Muscle layer of colon (tissue), 2 donors: Measurements from ENCODE around the gene CDK6.

Source experiments
- H3K27ac ChIP-seq: one replicate; pipeline ENCODE4 v1.7.0; 2013; ENCODE audit warnings: low read depth, mild to moderate bottlenecking, low read length, moderate library complexity
- H3K27me3 ChIP-seq, 2 donors: one replicate each; pipeline ENCODE4 v1.7.0; 2013; ENCODE audit warnings: low read length in 2 of 2, mild to moderate bottlenecking in 2 of 2; ENCODE audit not compliant: insufficient read depth in 2 of 2, control insufficient read depth in 1 of 2
- H3K36me3 ChIP-seq: one replicate; pipeline ENCODE4 v1.7.0; 2013; ENCODE audit warnings: mild to moderate bottlenecking, low read length; ENCODE audit not compliant: insufficient read depth
- H3K4me1 ChIP-seq: one replicate; pipeline ENCODE4 v1.7.0; 2013; ENCODE audit warnings: mild to moderate bottlenecking, low read length; ENCODE audit not compliant: insufficient read depth
- H3K4me3 ChIP-seq, 2 donors: one replicate each; pipeline ENCODE4 v1.7.0; 2013; ENCODE audit warnings: low read length in 2 of 2, low read depth in 1 of 2, mild to moderate bottlenecking in 1 of 2, moderate library complexity in 1 of 2
- H3K9ac ChIP-seq: one replicate; pipeline ENCODE4 v1.7.0; 2013; ENCODE audit warnings: low read length
- H3K9me3 ChIP-seq: one replicate; pipeline ENCODE4 v1.7.0; 2013; ENCODE audit warnings: mild to moderate bottlenecking, low read length
- donor health status: abdominal sarcoma.
- donor health status: Adenocarcinoma of cecum.

Gene CDK6

GRCh38 chr7:92681633-92682032, 154.7 kb downstream of the CDK6 start:
- H3K4me1 ChIP-seq = peaks cover 16% of the 10 kb centered on the region
- H3K9ac ChIP-seq = no peak overlapping the region
- H3K27ac ChIP-seq = no peak overlapping the region
- H3K36me3 ChIP-seq = no peaks in the 10 kb centered on the region
- no peaks in the 10 kb centered on the region for H3K27me3 ChIP-seq
- H3K4me3 ChIP-seq = no peak overlapping the region
- no peaks in the 10 kb centered on the region for H3K9me3 ChIP-seq

DNA sequence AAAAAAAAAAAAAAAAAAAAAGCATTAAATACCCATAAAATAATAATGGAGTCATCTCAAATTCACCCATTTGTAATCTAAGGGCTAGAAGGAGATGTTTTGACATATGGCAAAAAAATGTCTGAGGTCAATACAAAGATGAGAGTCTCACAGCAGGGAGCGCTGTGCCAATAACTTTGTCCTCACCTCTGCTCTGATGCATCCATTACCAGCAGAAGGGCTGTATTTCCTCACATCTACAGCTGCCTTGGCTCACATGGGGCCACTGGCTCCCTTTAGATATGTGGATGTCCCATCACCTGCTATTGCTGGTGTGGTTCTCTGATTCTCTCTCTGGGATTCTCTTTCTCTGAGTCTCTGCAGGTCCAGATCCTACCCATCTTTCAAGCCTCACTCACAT, 155.9 kb downstream of the CDK6 start:
- Histone ChIP-seq H3K27me3 (no peaks in the 10 kb centered on the region), H3K9ac (no peak overlapping the region), H3K4me3 (no peak overlapping the region), H3K9me3 (no peaks in the 10 kb centered on the region), H3K4me1 (peaks cover 16% of the 10 kb centered on the region), H3K27ac (no peak overlapping the region), H3K36me3 (no peaks in the 10 kb centered on the region)

- no peak overlapping the region for H3K4me3 ChIP-seq
- H3K9me3 ChIP-seq = no peaks in the 10 kb centered on the region
- H3K27me3 ChIP-seq = no peaks in the 10 kb centered on the region
- no peak overlapping the region for H3K27ac ChIP-seq
- H3K36me3 ChIP-seq = no peaks in the 10 kb centered on the region
- peaks cover 13% of the 10 kb centered on the region for H3K4me1 ChIP-seq
- H3K9ac ChIP-seq = no peak overlapping the region
Measured at GRCh38 chr7:92678291-92678920, 158.0 kb downstream of the CDK6 start.

DNA sequence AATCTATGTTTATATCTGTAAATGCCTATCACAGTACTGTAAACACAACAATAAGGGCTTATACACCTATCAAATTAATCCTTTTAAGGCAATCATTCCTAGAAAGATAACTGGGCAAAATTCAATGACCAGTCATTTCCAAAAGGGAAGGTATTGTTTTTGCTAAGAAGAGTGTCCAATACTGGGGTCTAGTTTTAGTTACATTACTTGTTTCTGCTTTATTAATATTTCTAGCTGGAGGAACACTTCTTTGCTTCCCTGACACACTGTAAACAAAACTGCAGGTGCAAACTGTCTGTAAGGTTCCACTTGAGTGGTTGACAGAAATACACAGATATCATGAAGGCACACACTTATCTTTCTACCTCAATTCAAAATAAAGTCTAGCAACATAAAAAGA, 162.0 kb downstream of the CDK6 start:
- Histone ChIP-seq H3K9me3 (no peaks in the 10 kb centered on the region), H3K27me3 (no peaks in the 10 kb centered on the region), H3K9ac (no peak overlapping the region), H3K4me3 (no peak overlapping the region), H3K27ac (no peak overlapping the region), H3K4me1 (no peaks in the 10 kb centered on the region), H3K36me3 (no peaks in the 10 kb centered on the region)

- Histone ChIP-seq H3K4me3 (no peak overlapping the region), H3K9ac (no peak overlapping the region), H3K27me3 (no peaks in the 10 kb centered on the region), H3K36me3 (no peaks in the 10 kb centered on the region), H3K9me3 (no peaks in the 10 kb centered on the region), H3K4me1 (no peaks in the 10 kb centered on the region), H3K27ac (no peak overlapping the region)
Measured at GRCh38 chr7:92671505-92672169, 164.7 kb downstream of the CDK6 start.

- no peak overlapping the region for H3K4me3 ChIP-seq
- no peaks in the 10 kb centered on the region for H3K27me3 ChIP-seq
- H3K36me3 ChIP-seq = no peaks in the 10 kb centered on the region
- no peaks in the 10 kb centered on the region for H3K9me3 ChIP-seq
- H3K4me1 ChIP-seq = no peaks in the 10 kb centered on the region
- H3K27ac ChIP-seq = no peak overlapping the region
- H3K9ac ChIP-seq = no peak overlapping the region
Measured at GRCh38 chr7:92670204-92670851, 166.0 kb downstream of the CDK6 start.

DNA sequence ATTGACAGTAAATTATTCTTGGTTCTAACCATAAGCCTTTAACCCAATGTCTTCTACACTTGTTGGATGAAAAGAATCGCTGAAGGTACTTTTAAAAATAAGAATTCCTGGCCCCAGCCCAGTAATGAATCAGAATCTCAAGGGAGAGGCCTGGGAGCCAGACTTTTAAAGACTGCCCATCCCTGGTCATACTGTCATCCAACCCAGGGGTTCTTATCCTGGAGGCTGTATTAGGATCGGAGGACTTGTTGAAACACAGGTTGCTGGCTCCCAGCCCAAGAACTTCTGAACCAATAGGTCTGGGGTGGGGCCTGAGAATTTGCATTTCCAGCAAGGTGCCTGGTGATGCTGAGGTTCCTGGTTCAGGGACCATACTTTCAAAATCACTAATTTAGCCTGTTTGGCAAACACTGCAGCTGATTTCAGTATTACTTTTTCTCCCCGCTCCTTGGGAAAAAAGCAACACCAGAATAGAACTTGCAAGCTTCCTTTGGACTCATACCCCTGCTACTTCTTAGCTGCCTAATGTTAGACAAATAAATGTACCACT, 166.7 kb downstream of the CDK6 start:
- no peaks in the 10 kb centered on the region for H3K9me3 ChIP-seq
- H3K4me1 ChIP-seq = no peaks in the 10 kb centered on the region
- H3K27me3 ChIP-seq = no peaks in the 10 kb centered on the region
- no peaks in the 10 kb centered on the region for H3K36me3 ChIP-seq
- H3K4me3 ChIP-seq = no peak overlapping the region
- H3K9ac ChIP-seq = no peak overlapping the region
- no peak overlapping the region for H3K27ac ChIP-seq

DNA sequence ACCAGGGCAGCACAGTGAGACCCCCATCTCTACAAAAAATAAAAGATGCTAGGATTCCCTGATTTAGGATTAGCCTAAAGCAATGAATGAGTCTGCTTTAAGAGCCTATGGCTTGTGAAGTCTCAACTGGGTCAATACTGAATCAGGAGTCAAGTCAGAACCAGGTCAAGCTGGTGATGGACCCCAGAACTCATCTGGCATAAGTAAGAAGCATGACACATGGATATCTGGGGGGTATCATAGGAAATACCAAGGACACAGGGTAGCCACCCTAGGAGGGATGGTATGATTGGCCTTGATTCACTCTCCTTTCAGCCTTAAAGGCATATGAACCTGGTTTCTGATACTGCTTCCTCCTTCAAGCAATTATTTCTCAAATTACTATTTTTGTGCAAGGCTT, 167.8 kb downstream of the CDK6 start:
- no peak overlapping the region for H3K27ac ChIP-seq
- H3K9ac ChIP-seq = no peak overlapping the region
- no peaks in the 10 kb centered on the region for H3K9me3 ChIP-seq
- H3K4me1 ChIP-seq = no peaks in the 10 kb centered on the region
- H3K4me3 ChIP-seq = no peak overlapping the region
- no peaks in the 10 kb centered on the region for H3K36me3 ChIP-seq
- no peaks in the 10 kb centered on the region for H3K27me3 ChIP-seq

GRCh38 chr7:92667816-92668535, 168.4 kb downstream of the CDK6 start:
- no peak overlapping the region for H3K9ac ChIP-seq
- no peak overlapping the region for H3K4me3 ChIP-seq
- no peak overlapping the region for H3K27ac ChIP-seq
- H3K36me3 ChIP-seq = no peaks in the 10 kb centered on the region
- no peaks in the 10 kb centered on the region for H3K9me3 ChIP-seq
- H3K4me1 ChIP-seq = no peaks in the 10 kb centered on the region
- H3K27me3 ChIP-seq = no peaks in the 10 kb centered on the region

DNA sequence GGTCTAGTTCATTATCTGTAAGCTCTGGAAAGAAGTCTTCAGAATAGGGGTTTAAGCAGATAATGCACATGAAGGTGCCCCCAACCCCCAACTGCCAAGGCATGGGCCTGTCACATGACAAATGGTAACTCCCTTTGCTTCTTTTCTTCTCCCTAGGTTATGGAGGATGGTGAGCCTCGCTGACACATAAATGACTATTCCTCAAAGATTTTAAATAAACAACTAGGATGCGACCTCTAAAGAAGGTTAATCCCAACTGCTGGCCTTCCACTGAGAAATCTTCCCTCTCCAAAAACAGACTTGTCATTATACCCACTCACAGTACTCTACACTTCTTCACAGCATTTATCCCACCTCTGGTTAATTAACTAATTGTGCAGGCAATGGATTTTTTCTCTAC, 170.4 kb downstream of the CDK6 start:
- Histone ChIP-seq H3K4me3 (no peak overlapping the region), H3K27ac (no peak overlapping the region)

GRCh38 chr7:92661651-92662050, 174.7 kb downstream of the CDK6 start:
- no peaks in the 10 kb centered on the region for H3K9me3 ChIP-seq
- H3K4me3 ChIP-seq = no peak overlapping the region
- no peaks in the 10 kb centered on the region for H3K27me3 ChIP-seq
- no peaks in the 10 kb centered on the region for H3K36me3 ChIP-seq
- H3K9ac ChIP-seq = no peak overlapping the region
- no peak overlapping the region for H3K27ac ChIP-seq
- no peaks in the 10 kb centered on the region for H3K4me1 ChIP-seq

More for the DNA sequence above, 170.4 kb downstream of the CDK6 start:
- Histone ChIP-seq H3K9ac (no peak overlapping the region), H3K36me3 (no peaks in the 10 kb centered on the region), H3K4me1 (no peaks in the 10 kb centered on the region), H3K9me3 (no peaks in the 10 kb centered on the region), H3K27me3 (no peaks in the 10 kb centered on the region)
